ENCODE measurements around the gene KMT2B.
"Not testable (repeated sequence)": the region's sequence is repeated elsewhere in the genome, so short reads cannot be mapped to it uniquely, and the experiment has no call there.

Gene KMT2B

DNA sequence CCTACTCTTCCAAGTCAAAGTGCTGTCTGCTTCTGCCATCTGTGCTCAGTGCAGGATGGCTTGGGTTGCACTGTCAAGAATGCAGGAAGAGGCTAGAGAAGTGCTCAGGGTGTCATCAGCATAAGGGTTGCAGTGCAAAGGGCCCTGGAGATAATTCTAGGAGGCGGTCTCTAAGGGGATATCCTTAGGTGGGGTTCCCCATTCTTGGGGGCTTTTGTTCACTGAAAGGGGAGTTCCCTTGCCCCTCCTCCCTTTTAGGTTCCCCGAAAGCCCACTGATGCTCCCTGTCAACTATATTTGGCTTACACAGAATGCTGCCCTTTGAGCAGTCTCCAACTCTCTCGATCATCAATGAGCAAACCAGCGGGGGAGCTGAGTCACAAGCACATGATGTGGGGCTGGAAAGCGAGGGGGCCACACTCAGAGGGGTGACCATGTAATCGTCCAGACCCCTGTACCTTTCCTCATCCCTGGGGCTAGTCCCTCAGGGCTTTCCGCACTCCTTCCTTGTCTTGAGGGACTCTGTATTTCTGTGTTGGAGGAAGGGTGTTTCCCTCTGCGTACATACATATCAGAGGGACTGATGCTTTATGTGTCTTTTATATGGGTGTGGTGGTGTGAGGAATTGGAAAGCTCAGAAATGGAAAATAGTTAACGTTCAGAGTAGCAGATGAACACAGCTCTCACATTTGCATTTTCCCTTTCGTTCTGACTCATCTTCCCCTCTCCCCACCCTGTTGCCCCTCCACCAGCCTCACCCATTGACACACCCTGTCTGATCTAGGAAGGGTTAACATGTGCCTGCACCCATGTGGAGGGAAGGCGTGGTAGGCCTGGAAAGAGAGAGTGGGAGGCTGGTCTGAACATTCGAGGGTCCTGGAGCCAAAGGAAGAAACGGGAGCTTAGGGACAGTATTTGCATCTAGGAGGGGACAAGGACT is 6.7 kb upstream of the KMT2B start:
- no peak for DNase-seq

DNA sequence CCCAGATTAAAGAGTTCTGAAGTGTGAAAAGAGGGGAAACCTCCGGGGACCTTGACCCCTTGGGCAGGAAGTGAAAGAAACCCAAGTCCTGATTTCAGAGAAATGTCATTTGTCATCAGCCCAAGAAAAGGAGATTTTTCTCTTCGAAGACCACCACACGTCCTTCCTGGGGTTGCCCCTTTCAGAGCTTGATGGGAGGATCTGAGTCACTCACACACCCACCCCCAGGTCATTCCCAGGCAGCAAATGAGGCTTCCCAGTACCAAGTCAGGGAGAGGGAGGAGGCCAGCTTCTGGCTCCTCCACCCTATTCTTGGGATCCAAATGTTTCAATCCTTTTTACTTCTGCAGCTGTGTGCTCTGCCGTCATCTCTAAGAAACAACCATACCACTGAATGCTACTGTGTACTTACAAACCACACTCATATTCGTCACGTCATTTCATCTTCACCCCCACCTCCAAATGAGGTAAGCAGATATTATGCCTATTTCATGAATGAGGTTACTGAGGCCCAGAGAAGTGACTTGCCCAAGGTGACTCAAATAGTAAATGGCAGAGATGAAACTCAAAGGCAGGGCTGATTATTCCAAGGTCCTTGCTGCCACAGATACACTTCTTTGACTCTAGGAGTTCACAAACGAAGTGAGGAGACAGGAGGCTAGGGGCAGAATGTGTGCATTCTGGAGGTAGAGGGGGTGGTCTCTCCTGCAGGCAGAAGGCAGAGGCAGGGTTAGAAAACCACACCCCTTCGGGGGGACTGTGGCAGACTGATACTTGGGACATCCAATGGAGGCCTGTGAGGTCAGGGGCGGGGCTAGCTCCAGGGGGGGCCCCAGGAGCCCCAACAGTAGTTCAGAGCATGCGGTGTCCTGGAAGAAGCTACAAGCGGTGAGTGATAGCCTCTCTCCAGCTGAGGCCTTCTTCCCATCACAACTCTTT is 5.0 kb upstream of the KMT2B start:
- DNase-seq = peak; percentile 28

DNA sequence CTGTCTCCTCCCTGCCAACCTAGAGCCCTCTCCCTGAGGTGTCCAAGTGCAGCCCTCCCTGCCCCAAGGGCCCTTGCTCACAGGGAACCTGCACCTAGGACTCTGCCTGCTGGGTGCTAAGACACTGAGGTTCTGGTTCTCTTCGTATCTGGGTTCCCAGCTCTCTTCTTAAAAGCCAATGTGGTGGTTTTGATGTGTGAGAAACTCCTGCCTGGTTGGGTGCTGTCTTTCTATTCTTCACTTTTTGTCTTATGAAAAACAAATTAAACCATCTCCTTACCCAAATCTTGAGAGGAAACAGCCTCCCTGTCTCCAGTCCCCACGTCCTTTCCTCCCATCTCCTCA is 4.3 kb upstream of the KMT2B start:
- no peak for DNase-seq

DNA sequence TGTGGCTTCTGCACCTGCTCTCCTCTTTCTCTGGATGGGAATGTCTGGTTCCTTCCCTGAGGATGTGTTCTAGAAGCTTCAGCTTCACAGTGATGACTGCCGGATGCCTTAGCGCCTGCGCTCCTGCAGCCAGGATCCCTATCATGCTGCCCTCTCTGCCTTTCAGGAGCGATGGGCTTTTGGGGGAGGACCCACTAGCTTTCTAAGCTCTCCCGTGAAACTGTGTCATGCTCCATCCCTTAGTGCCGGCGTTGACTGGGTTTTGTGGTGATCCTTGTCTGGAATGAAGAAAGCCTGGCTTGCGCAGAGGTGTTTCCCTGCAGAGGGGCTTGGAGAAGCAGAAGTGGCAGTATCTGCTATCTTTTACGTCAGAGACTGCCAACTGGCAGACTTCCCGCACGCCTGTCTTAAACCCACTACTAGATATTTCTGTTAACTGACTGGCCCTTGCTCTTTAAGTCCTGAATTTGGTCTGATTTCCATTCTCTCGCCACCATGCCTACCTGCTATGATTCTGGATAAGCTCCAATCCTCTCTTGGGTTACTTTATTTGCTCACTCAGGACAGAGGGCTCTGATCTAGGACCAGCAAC is 3.8 kb upstream of the KMT2B start:
- no peak for DNase-seq

DNA sequence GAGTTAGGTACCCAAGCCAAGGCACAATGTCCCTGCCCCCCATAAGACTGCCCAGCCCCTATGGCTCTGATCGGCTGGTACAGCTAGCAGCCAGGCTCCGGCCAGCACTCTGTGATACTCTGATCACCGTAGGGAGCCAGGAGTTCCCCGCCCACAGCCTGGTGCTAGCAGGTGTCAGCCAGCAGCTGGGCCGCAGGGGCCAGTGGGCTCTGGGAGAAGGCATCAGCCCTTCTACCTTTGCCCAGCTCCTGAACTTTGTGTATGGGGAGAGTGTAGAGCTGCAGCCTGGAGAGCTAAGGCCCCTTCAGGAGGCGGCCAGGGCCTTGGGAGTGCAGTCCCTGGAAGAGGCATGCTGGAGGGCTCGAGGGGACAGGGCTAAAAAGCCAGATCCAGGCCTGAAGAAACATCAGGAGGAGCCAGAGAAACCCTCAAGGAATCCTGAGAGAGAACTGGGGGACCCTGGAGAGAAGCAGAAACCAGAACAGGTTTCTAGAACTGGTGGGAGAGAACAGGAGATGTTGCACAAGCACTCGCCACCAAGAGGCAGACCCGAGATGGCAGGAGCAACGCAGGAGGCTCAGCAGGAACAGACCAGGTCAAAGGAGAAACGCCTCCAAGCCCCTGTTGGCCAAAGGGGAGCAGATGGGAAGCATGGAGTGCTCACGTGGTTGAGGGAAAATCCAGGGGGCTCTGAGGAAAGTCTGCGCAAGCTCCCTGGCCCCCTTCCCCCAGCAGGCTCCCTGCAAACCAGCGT is 3.0 kb upstream of the KMT2B start:
- no peak for DNase-seq

DNA sequence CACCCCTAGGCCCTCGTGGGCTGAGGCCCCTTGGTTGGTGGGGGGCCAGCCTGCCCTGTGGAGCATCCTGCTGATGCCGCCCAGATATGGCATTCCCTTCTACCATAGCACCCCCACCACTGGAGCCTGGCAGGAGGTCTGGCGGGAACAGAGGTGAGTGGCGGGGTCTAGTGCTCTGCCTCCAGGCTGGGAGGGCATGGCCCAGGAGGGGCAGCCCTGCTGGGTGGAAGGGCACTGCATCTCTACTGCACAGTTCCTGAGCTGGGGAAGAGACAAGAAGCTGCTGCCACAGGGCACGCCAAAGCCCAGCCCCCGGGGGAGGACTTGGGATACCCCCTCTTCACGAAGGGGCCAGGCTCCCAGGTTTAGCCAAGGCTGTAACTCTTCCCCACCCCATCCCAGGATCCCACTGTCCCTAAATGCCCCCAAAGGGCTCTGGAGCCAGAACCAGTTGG is 2.4 kb upstream of the KMT2B start:
- no peak for DNase-seq

DNA sequence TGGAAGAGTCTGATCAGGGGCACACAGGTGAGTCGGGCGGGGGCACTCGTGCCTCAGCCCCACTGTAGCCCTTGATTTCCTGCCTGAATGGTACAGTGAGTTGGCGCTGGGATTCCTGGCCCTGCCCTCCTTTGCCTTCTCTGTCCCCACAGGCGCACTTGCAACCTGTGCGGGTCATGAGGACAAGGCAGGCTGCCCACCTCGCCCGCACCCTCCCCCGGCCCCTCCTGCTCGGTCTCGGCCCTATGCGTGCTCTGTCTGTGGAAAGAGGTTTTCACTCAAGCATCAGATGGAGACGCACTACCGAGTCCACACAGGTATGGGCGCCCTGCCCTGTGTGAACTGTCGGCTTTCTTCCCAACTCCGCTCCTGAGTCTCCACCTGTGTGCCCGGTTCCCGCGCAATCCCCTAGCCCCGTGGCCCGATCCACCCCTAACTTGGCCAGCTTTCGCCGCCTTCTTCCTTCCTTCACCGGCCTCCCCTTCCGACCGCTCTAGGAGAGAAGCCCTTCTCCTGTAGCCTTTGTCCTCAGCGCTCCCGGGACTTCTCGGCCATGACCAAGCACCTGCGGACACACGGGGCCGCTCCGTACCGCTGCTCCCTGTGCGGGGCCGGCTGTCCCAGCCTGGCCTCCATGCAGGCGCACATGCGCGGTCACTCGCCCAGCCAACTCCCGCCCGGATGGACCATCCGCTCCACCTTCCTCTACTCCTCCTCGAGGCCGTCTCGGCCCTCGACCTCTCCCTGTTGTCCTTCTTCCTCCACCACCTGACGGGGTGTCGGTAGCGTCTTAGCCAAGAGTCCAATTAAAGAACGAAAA is 1.6 kb upstream of the KMT2B start:
- peak; percentile 37 for DNase-seq

DNA sequence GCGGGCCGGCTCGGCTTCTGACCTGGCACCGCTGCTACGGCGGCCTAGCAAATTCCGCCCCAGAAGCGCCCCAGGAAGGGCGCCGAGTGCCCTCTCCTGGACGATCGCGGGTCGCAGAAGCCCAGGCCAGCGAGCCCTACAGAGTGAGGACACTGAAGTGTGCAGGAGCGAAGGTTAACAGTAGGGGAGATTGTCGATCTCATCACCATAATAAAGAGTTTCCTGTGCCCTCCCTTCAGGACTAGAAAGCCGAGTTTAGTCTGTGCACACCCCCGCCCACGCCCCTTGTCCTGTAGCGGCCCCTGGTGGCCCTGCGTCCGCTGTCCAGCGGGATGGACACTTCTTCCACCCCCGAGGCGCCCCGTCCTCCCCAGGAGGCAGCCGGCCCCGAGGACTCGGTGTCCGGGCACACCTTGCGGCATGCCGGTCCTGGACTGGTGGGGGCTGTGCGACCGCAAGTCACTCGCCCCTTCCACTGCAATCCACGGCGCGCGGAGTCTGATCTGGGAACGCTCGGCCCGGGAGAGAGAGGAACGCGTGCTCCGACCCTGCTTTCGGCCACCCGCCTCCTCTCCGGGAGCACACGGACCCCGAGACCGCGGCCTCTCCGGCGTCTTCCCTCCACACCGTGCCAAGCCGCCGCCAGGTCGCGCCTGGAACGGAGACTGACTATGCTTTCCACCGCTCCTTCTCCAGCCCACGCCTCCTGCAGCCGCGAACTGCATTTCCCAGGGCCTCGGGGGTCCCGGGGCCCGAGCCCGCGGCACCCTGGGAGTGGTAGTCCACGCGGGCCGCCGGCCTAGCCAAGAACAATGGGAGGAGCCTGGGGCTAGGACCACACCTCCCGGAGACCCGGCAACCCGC is 770 bp upstream of the KMT2B start:
- peak; percentile 98 for DNase-seq

DNA sequence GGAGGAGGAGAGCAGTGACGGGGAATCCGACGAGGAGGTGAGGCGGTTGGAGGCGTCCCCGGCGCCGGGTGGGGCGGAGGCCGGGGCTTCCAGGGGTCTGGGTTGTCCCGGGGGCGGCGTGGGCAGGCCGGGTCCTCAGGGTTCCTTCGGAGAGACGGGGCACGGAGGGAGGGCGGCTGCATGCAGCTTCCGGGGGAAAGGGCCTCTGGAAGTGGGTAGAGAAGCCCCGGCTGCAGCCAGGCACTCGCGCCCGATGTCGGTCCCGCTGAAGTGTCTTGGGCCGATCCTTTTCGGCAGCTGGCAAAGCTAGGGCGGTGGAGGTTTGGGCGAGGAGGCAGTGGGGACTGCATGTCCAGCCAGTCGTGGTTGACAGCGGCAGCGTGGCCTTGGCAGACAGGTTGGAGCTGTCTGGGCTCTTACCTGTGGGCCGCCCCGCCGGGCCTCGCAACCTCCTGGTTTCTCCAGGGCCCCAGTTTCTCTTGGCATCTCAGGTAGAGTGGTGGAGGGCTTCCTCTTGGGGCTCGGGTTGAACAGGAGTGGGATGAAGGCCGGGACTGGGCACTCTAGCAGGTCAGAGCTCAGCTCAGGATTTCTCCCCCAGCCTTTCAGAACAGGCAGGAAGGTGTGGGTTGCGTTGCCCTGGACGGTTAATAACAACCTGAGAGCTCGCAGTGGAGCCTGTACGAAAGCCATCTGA is 690 bp downstream of the KMT2B start:
- peak; percentile 55 for DNase-seq

DNA sequence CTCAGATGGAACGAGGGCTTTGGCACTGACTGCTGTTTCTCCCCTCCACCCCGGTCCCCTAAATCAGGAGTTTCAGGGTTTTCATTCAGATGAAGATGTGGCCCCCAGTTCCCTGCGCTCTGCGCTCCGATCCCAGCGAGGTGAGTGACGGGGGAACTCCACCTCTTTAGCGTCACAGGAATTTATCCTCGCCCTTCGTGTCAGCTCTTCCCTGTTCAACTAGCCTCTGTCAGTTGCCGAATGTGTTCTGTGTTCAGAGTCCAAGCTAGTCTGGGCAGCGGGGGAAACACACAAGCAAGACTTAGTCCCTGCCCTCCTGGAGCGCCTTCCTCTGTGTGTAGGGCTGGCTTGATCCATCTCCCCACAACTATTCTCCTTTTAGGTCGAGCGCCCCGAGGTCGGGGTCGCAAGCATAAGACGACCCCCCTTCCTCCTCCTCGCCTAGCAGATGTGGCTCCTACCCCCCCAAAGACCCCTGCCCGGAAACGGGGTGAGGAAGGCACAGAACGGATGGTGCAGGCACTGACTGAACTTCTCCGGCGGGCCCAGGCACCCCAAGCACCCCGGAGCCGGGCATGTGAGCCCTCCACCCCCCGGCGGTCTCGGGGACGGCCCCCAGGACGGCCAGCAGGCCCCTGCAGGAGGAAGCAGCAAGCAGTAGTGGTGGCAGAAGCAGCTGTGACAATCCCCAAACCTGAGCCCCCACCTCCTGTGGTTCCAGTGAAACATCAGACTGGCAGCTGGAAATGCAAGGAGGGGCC is 1.8 kb downstream of the KMT2B start:
- DNase-seq = no peak

DNA sequence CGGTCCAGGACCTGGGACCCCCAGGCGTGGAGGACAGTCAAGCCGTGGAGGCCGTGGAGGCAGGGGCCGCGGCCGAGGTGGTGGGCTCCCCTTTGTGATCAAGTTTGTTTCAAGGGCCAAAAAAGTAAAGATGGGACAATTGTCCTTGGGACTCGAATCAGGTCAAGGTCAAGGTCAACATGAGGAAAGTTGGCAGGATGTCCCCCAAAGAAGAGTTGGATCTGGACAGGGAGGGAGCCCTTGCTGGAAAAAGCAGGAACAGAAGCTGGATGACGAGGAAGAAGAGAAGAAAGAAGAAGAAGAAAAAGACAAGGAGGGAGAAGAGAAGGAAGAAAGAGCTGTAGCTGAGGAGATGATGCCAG is 2.3 kb downstream of the KMT2B start:
- no peak for DNase-seq

DNA sequence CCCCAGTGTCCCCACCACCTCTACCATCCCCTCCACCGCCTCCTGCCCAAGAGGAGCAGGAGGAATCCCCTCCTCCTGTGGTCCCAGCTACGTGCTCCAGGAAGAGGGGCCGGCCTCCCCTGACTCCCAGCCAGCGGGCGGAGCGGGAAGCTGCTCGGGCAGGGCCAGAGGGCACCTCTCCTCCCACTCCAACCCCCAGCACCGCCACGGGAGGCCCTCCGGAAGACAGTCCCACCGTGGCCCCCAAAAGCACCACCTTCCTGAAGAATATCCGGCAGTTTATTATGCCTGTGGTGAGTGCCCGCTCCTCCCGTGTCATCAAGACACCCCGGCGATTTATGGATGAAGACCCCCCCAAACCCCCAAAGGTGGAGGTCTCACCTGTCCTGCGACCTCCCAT is 2.8 kb downstream of the KMT2B start:
- no peak for DNase-seq

DNA sequence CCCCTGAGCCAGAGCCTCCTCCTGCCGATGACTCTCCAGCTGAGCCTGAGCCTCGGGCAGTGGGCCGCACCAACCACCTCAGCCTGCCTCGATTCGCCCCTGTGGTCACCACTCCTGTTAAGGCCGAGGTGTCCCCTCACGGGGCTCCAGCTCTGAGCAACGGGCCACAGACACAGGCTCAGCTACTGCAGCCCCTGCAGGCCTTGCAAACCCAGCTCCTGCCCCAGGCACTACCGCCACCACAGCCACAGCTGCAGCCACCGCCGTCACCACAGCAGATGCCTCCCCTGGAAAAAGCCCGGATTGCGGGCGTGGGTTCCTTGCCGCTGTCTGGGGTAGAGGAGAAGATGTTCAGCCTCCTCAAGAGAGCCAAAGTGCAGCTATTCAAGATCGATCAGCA is 3.6 kb downstream of the KMT2B start:
- no peak for DNase-seq

DNA sequence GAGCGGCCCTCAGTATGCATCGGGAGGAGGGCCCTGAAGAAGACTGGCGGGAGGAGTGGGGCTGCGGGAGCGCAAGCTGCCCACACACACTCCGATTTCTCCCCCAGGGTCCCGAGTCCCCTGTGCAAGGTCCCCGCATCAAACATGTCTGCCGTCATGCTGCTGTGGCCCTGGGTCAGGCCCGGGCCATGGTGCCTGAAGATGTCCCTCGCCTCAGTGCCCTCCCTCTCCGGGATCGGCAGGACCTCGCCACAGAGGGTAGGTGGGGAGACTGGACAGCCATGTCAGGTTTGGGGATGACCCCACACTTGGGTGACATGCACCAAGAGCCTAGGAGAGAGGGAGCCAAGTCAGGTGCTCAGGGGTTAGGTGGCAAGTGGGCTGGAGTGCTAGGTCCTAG is 4.7 kb downstream of the KMT2B start:
- DNase-seq = no peak

DNA sequence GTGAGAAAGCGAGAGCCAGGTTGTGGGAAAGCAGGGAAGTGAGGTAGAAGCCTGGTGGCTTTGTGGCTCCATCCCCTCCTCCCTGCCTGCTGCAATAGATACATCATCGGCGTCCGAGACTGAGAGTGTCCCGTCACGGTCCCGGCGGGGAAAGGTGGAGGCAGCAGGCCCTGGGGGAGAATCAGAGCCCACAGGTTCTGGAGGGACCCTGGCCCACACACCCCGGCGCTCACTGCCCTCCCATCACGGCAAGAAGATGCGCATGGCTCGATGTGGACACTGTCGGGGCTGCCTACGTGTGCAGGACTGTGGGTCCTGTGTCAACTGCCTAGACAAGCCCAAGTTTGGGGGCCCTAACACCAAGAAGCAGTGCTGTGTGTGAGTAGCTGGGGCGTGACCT is 5.1 kb downstream of the KMT2B start:
- no peak for DNase-seq

DNA sequence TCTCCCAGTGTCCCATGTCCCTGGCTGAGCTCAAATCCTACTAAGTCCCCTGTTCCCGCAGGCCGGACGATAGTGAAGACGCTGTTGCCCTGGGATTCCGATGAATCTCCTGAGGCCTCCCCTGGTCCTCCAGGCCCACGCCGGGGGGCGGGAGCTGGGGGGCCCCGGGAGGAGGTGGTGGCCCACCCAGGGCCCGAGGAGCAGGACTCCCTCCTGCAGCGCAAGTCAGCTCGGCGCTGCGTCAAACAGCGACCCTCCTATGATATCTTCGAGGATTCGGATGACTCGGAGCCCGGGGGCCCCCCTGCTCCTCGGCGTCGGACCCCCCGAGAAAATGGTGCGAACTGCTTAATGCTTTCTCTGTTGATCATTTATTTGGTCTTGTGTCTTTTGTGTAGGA is 5.9 kb downstream of the KMT2B start:
- no peak for DNase-seq

DNA sequence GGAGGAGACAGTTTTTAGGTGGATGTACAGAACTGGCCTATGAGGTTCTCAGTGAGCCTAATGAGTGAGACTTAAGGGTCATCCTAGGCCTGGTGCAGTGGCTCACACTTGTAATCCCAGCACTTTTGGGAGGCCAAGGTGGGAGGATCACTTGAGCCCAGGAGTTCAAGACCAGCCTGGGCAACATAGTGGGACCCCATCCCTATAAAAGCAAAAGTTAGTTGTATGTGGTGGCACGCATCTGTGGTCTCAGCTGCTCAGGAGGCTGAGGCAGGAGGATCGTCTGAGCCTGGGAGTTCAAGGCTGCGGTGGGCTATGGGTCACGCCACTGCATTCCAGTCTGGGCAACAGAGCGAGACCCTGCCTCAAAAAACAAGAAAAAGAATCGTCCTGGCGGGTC is 6.3 kb downstream of the KMT2B start:
- DNase-seq = not testable (repeated sequence)

DNA sequence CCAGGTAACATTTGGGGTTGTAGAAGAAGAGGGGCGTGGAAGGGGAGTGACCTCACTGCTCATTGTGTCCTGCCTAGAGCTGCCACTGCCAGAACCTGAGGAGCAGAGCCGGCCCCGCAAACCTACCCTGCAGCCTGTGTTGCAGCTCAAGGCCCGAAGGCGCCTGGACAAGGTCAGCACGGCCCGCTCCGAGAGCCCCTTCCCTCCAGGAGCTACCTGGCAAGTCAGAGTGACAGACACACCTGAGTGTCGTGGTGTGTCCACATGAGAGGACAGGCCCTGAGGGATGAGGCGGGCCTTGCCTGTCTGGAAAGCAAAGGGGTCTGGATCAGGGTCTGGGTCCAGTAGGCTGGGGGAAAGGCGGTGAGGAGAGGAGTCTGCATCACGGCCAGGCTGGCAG is 6.8 kb downstream of the KMT2B start:
- DNase-seq = no peak

DNA sequence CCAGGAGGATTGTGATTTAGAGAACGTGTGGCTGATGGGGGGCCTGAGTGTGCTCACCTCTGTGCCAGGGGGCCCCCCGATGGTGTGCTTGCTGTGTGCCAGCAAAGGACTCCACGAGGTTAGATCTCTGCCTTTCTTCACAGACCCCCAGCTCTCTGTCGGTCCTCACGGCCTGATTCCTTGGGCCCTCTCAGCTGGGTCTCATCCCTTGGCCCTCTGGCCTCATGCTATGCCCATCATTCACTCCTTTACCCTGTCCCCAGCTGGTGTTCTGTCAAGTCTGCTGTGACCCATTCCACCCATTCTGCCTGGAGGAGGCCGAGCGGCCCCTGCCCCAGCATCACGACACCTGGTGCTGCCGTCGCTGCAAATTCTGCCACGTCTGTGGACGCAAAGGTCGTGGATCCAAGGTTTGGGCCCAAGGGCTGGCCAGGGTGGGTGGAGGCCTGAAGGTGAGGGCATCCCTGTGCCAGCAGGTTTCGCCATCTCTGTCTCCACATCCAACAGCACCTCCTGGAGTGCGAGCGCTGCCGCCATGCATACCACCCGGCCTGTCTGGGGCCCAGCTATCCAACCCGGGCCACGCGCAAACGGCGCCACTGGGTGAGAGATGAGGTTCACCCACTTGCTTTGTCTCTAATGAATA is 7.5 kb downstream of the KMT2B start:
- DNase-seq = no peak

Data from CD4-positive, alpha-beta T cell treated with Interleukin-17A for 4 hours (primary cell).